WTC11 (cell line): ENCODE data around the gene PRR19. TPM values are rescaled to one million over a fixed set of nuclear protein-coding genes. Genes with fewer than 3 reads are reported as not detected.
A peak's percentile ranks its signal among the peaks of the same experiment; 100 is the strongest.

Experiments used
- ATAC-seq: fragments of 200-7000 bp; cut with Tn5 transposase; 2 replicates; pipeline ENCODE4 v1.10.0; 2021; ENCODE audit warnings: mild to moderate bottlenecking, moderate library complexity
- CTCF ChIA-PET: fragments of 300-600 bp; sonication (Branson Sonifier 250); formaldehyde crosslinking; loops from one replicate; lab custom pipeline; 2021; ENCODE audit warnings: antibody characterized with exemption; lab: Charles Lee
- POLR2A ChIA-PET: fragments of 350-600 bp; sonication (Branson Sonifier 250); formaldehyde crosslinking; loops from one replicate; lab custom pipeline; 2021; ENCODE audit warnings: antibody characterized with exemption; lab: Charles Lee
- DNase-seq: peaks from one replicate; pipeline ENCODE4 v3.0.0; 2021; ENCODE audit warnings: low spot score
- H3K27ac Mint-ChIP-seq: 2 replicates; pipeline ENCODE4 v1.8.0; 2021; ENCODE audit warnings: mixed read lengths
- H3K27me3 Mint-ChIP-seq: 2 replicates; pipeline ENCODE4 v1.8.0; 2021; ENCODE audit warnings: low read depth, mild to moderate bottlenecking, moderate library complexity, mixed read lengths
- H3K36me3 Mint-ChIP-seq: 2 replicates; pipeline ENCODE4 v1.8.0; 2021; ENCODE audit warnings: mixed read lengths
- H3K4me1 Mint-ChIP-seq: 2 replicates; pipeline ENCODE4 v1.8.0; 2022; ENCODE audit warnings: mixed read lengths
- H3K4me3 Mint-ChIP-seq: 2 replicates; pipeline ENCODE4 v1.8.0; 2021; ENCODE audit warnings: mild to moderate bottlenecking, moderate library complexity, mixed read lengths
- H3K9me3 Mint-ChIP-seq: 2 replicates; pipeline ENCODE4 v1.8.0; 2021; ENCODE audit warnings: mixed read lengths
- ATF1 ChIP-seq: sonication (generic); formaldehyde crosslinking; IDR thresholded peaks from 2 replicates; pipeline ENCODE4 v1.8.1; 2023; ENCODE audit warnings: mild to moderate bottlenecking, moderate library complexity, missing genetic modification reagents
- CBFB ChIP-seq: sonication (generic); formaldehyde crosslinking; IDR thresholded peaks from 2 replicates; pipeline ENCODE4 v1.8.1; 2022; ENCODE audit warnings: mild to moderate bottlenecking, low read depth, missing genetic modification reagents
- ESRRA ChIP-seq: sonication (generic); formaldehyde crosslinking; IDR thresholded peaks from 2 replicates; pipeline ENCODE4 v1.8.1; 2022; ENCODE audit warnings: mild to moderate bottlenecking, missing genetic modification reagents, borderline replicate concordance
- FOXJ3 ChIP-seq: sonication (generic); formaldehyde crosslinking; IDR thresholded peaks from 2 replicates; pipeline ENCODE4 v1.9.0; 2021; ENCODE audit warnings: missing genetic modification reagents, mild to moderate bottlenecking, borderline replicate concordance
- FOXP4 ChIP-seq: sonication (generic); formaldehyde crosslinking; IDR thresholded peaks from 2 replicates; pipeline ENCODE4 v1.8.0; 2022; ENCODE audit warnings: mild to moderate bottlenecking, missing genetic modification reagents
- GRHL2 ChIP-seq: fragments of 250-450 bp; sonication (Bioruptor Pico); IDR thresholded peaks from 2 replicates; pipeline ENCODE4 v1.8.0; 2022; ENCODE audit warnings: mild to moderate bottlenecking, moderate library complexity; ENCODE audit not compliant: insufficient replicate concordance, severe bottlenecking
- JUN ChIP-seq: sonication (generic); formaldehyde crosslinking; IDR thresholded peaks from 2 replicates; pipeline ENCODE4 v1.8.0; 2023; ENCODE audit warnings: mild to moderate bottlenecking, missing genetic modification reagents
- NFE2L1 ChIP-seq: sonication (generic); formaldehyde crosslinking; IDR thresholded peaks from 2 replicates; pipeline ENCODE4 v1.8.1; 2023; ENCODE audit warnings: missing genetic modification reagents
- NFYB ChIP-seq: sonication (generic); formaldehyde crosslinking; conservative IDR thresholded peaks from 2 replicates; pipeline ENCODE4 v1.8.0; 2022; ENCODE audit warnings: low read depth, missing genetic modification reagents
- NR1H2 ChIP-seq: sonication (generic); formaldehyde crosslinking; IDR thresholded peaks from 2 replicates; pipeline ENCODE4 v1.9.0; 2021; ENCODE audit warnings: mild to moderate bottlenecking, moderate library complexity, missing genetic modification reagents
- NR3C1 ChIP-seq: sonication (generic); formaldehyde crosslinking; conservative IDR thresholded peaks from 2 replicates; pipeline ENCODE4 v1.8.1; 2023; ENCODE audit warnings: low read depth, mild to moderate bottlenecking, missing genetic modification reagents
- PRRX2 ChIP-seq: fragments of 250-450 bp; sonication (Bioruptor Pico); IDR thresholded peaks from 2 replicates; pipeline ENCODE4 v1.8.0; 2021; ENCODE audit warnings: mild to moderate bottlenecking
- RELA ChIP-seq: sonication (generic); formaldehyde crosslinking; IDR thresholded peaks from 2 replicates; pipeline ENCODE4 v1.8.1; 2022; ENCODE audit warnings: missing genetic modification reagents, mild to moderate bottlenecking, borderline replicate concordance
- SMAD3 ChIP-seq: sonication (generic); formaldehyde crosslinking; IDR thresholded peaks from 2 replicates; pipeline ENCODE4 v1.8.0; 2022; ENCODE audit warnings: missing genetic modification reagents, mild to moderate bottlenecking, borderline replicate concordance
- SMAD4 ChIP-seq: sonication (generic); formaldehyde crosslinking; IDR thresholded peaks from 2 replicates; pipeline ENCODE4 v1.8.0; 2022; ENCODE audit warnings: mild to moderate bottlenecking, missing genetic modification reagents
- SP1 ChIP-seq: sonication (generic); formaldehyde crosslinking; conservative IDR thresholded peaks from 2 replicates; pipeline ENCODE4 v1.8.1; 2022; ENCODE audit warnings: missing genetic modification reagents
- ZNF121 ChIP-seq: sonication (generic); formaldehyde crosslinking; IDR thresholded peaks from 2 replicates; pipeline ENCODE4 v1.8.0; 2023; ENCODE audit warnings: missing genetic modification reagents
- ZNF416 ChIP-seq: fragments of 250-450 bp; sonication (Bioruptor Pico); IDR thresholded peaks from 2 replicates; pipeline ENCODE4 v1.9.0; 2021; ENCODE audit warnings: mild to moderate bottlenecking, inconsistent platforms
- ZNF423 ChIP-seq: fragments of 250-450 bp; sonication (Bioruptor Pico); IDR thresholded peaks from 2 replicates; pipeline ENCODE4 v2.1.2; 2022; ENCODE audit warnings: mild to moderate bottlenecking, moderate library complexity
- ZNF512 ChIP-seq: sonication (generic); formaldehyde crosslinking; IDR thresholded peaks from 2 replicates; pipeline ENCODE4 v1.8.1; 2022; ENCODE audit warnings: missing genetic modification reagents, borderline replicate concordance
- total RNA-seq: library from RNA; stranded (reverse); gene quantifications from 3 replicates; pipeline ENCODE4 v1.2.3, GENCODE V29; 2021

PRR19 gene
- total RNA-seq, 1 experiment from 2014 or later: 3.7 TPM

- Mint-ChIP-seq H3K4me3 (no peak overlapping the region), H3K36me3 (0 out of 2 replicates have a peak, but pooled peaks cover 2% of the 10 kb centered on the region), H3K27ac (peak overlapping the region; percentile 53; the same call in 1 of the 2 replicates)
Observed at GRCh38 chr19:42275103-42275502, 26.8 kb upstream of the PRR19 start.

GRCh38 chr19:42275517-42275916 lies 26.4 kb upstream of the PRR19 start:
- Mint-ChIP-seq H3K4me1 (peaks cover 15% of the 10 kb centered on the region), H3K36me3 (0 out of 2 replicates have a peak, but pooled peaks cover 2% of the 10 kb centered on the region)
- no peak for TF ChIP-seq NFE2L1 (CRISPR knock-in tag)
- TF ChIP-seq CBFB (CRISPR knock-in tag): no peak
- TF ChIP-seq RELA (CRISPR knock-in tag): no peak
- TF ChIP-seq NR3C1 (CRISPR knock-in tag): no peak
- no peak for TF ChIP-seq SMAD4 (CRISPR knock-in tag)
- no peak for TF ChIP-seq NR1H2 (CRISPR knock-in tag)
- TF ChIP-seq FOXJ3 (CRISPR knock-in tag): no peak
- TF ChIP-seq SP1: no peak
- TF ChIP-seq JUN (CRISPR knock-in tag): no peak
- no peak for TF ChIP-seq PRRX2 (CRISPR knock-in tag)
- no peak for TF ChIP-seq SMAD3 (CRISPR knock-in tag)
- no peak for TF ChIP-seq NFYB (CRISPR knock-in tag)
- TF ChIP-seq, all 79 proteins: peak for 0
- no peaks in the 10 kb centered on the region for H3K9me3 Mint-ChIP-seq
- no peak overlapping the region for H3K4me3 Mint-ChIP-seq
- DNase-seq (no peak), ATAC-seq (no peak)
- CTCF ChIA-PET: no interaction called here
- H3K27me3 Mint-ChIP-seq: no peaks in the 10 kb centered on the region
- POLR2A ChIA-PET: no interaction called here
- no peak overlapping the region for H3K27ac Mint-ChIP-seq

More at GRCh38 chr19:42275103-42275502, 26.8 kb upstream of the PRR19 start:
- ATAC-seq (no peak), DNase-seq (no peak)
- POLR2A ChIA-PET: no interaction called here
- TF ChIP-seq ZNF512 (CRISPR knock-in tag): no peak
- TF ChIP-seq JUN (CRISPR knock-in tag): no peak
- Mint-ChIP-seq H3K4me1 (peaks cover 19% of the 10 kb centered on the region), H3K9me3 (no peaks in the 10 kb centered on the region), H3K27me3 (no peaks in the 10 kb centered on the region)
- CTCF ChIA-PET: no interaction called here

GRCh38 chr19:42276284-42276683 lies 25.6 kb upstream of the PRR19 start:
- POLR2A ChIA-PET: no interaction called here
- no peak for ATAC-seq
- Mint-ChIP-seq H3K9me3 (no peaks in the 10 kb centered on the region), H3K27me3 (no peaks in the 10 kb centered on the region), H3K27ac (no peak overlapping the region; the same call in 1 of the 2 replicates), H3K4me1 (peaks cover 11% of the 10 kb centered on the region), H3K4me3 (no peak overlapping the region), H3K36me3 (0 out of 2 replicates have a peak, but pooled peaks cover 2% of the 10 kb centered on the region)
- CTCF ChIA-PET: interaction anchor here (7.5 kb wide), 1 partner anchor 31 kb away, joined by 239 read pairs; the partner anchor contains the start of gene GSK3A
- TF ChIP-seq ZNF121 (no peak), GRHL2 (no peak), ESRRA (CRISPR knock-in tag) (no peak), ATF1 (CRISPR knock-in tag) (no peak), ZNF416 (CRISPR knock-in tag) (no peak), ZNF423 (CRISPR knock-in tag) (no peak), FOXP4 (no peak)
- no peak for DNase-seq
